GM19452 (cell line): Measurements from ENCODE around the gene AKT1S1.

Experiments used
- ATAC-seq: cut with Tn5 transposase; IDR thresholded peaks from one replicate; pipeline ENCODE4 v1.9.1; 2021; ENCODE audit not compliant: unreplicated experiment

AKT1S1 gene

GRCh38 chr19:49855676-49856573 lies 21.2 kb downstream of the AKT1S1 start:
- ATAC-seq, result no peak

DNA sequence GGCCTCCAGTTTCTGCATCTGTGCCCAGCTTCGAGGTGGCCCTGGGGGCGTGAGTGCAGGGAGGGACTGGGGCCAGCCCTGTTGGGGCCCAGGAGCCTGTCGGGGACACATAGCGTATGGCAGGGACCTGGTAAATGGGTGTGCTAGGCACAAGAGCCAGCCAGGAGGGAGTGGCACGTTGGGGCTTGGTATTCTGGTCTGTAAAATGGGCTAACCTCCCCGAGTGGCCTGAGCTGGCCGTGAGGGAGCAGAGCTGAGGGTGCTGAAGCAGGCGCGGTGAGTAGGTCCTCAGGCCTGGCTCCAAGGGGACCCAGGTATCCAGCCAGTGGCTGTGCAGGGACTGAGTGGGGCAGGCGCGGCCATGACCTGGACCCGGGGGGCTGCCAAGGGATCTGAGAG lies 21.9 kb downstream of the AKT1S1 start:
- ATAC-seq, result no peak

GRCh38 chr19:49854378-49855263 lies 22.5 kb downstream of the AKT1S1 start:
- no peak for ATAC-seq

DNA sequence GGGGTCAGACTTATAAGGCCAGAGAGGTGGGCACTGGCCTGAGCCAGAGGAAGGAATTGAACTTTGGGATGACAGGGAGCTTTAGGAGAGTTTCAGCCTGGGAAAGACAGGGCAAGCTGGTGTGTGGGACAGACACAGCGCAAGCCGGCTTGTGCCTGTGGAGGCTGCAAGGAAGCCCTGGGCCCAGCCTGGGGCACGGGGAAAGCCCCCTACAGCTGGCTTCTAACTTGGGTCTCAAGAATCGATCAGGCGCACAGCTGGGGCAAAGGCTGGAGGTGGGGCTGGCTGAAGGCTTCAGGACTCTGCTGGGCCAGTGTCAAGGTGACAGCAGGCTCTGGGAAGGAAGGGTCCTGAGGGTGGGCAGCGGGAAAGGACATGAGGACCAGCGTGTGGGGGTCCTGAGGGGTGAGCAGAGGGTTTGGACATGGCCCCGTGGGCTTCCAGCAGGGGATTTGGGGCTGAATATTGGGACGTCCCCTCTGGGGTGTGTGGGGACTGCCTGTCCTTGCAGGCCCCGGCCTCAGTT lies 23.2 kb downstream of the AKT1S1 start:
- no peak for ATAC-seq

- ATAC-seq, result no peak
Measured at GRCh38 chr19:49852631-49853126, 24.5 kb downstream of the AKT1S1 start.

DNA sequence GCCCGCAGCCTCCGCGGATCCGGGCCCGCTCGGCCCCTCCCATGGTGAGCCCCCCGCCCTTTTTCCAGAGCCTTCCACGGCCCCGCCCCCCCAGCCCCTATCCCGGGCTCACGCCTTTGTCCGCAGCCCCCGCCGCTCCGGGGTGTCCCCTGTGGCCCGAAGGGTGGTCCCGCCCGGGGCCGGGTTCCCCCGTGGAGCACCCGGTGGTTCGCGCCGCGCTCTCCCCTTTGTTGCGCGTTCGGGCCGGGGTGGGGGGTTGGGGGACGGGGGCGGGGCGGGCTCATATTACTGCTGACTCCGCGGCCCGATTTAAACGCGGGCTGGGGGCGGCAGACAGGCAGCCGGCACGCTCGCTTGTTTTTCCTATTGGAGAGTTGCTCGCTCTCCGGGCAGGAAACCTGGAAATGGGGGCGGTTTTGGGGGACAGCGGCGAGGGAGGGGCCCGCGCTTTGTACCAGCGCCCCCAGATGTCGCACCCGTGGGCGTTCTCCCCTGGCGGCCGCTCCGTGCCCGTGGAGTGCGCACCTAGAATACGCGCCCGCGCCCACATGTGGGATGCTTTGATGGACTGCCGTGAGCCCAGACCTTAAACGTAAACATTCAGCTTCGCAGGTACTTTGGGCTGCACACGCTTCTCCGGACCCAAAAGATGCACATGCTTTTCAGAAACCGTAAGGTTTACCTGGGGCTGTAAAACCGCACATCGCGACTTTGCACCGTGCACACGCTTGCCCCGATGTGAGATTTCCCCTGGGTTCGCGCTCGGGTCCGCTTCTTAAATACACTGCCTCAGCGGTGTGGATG lies 25.5 kb downstream of the AKT1S1 start:
- ATAC-seq, result no peak

GRCh38 chr19:49850487-49851342 lies 26.4 kb downstream of the AKT1S1 start, which contains the start of gene PTOV1:
TSS of gene PTOV1 (plus strand) at chr19:49851159.
- ATAC-seq, result peak; percentile 76

DNA sequence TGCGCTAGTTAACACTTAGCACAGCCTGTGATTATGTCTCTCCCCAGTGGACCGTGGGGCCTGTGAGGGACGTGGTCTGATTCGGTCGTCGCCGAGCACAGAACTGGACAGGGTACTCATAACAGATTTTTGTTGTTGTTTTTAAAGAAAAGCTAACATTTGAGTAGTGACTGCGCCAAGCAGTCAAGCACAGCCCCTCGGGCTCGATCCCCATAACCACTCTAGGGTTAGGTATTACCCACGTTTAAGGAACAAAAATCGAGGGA lies 27.0 kb downstream of the AKT1S1 start:
- ATAC-seq, result no peak

DNA sequence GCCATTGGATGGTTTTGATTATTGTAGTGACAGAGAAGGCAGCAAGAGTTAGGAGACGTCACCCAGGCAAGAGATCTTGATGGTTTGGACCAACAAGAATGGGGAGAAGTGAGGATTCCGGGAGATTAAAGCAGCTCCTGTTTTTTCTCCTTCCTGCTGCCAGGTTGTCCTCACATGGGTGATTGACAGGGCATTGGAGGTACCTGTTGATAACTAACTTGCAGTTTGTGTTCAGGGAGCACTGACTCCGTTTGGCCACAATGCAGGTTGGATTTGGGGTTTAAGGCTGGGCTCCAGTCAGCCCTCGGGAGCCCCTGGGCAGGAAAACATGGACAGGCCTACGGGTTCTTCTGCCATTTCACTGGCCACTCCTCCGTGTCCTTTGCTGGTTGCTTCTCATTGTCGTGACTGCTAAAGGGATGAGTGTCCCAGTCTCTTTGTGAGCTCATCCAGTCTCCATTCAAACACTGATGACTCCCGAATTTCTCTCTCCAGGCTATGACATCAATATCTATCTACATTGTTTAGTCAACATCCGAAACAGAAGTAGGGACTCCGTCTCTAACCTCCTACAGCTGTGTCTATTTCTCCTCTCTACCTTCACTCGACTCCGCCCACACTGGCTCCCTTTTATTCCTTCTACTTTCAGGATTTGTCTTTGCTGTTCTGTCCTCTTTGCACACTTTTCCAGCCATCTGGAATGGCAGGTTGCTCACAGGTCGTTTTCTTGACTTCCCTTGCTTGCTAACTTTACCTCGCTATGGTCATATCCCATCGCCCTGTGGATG lies 27.5 kb downstream of the AKT1S1 start:
- no peak for ATAC-seq

DNA sequence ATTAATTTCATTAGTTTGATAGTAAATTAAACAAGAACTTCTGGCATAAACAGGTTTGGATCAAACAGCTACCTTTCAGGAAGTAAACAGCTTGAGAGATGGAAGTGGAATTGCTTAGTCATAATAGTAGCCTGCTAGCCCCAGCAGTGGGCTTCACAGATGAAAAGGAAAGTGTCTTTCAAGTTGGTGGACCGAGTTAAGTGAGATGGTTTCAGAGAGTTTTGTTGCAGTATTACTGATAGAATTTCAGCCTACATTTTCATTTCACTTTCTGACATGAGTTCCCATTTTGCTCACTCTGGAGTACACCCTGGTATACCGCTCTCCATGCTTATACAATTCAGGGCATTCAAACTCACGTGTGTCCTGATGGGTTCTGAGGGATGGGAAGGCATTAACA lies 28.2 kb downstream of the AKT1S1 start:
- ATAC-seq, result no peak

DNA sequence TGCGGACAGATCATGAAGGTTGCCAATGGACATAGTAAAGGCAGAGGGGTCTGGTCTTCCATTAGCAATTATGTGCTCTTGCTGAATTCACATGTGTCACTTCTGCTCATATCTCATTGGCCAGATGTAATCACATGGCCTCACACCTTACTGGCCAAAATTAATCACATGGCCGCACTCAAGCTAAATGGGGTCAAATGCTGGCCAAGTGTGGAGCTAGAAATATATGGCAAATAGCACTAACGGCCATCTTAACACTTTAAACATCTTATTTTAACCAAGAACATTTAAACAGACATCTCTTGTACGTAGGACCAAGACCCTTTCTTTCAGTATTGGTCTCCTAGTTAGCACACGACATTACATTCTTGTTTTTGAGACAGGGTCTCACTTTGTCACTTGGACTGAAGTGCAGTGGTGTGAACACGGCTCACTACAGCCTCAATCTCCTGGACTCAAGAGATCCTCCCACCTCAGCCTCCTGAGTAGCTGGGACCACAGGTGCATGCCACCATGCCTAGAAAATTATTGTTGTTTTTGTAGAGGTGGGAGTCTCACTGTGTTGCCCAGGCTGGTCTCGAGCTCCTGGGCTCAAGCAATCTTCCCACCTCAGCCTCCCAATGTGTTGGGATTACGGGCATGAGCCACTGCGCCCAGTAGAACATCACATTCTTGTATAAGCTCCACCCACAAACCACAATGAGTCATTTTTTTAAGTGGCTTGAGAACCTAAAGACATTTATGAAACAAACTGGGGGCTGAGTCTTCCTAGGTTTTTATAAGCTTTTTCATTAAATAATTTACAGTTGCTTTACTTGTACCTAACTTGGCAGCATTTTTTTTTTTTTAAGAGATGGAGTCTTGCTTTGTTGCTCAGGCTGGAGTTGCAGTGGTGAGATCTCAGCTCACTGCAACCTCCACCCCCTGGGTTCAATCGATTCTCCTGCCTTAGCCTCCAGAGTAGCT lies 29.1 kb downstream of the AKT1S1 start:
- no peak for ATAC-seq

GRCh38 chr19:49846408-49846807 lies 30.7 kb downstream of the AKT1S1 start:
- ATAC-seq, result no peak

GRCh38 chr19:49845414-49845813 lies 31.7 kb downstream of the AKT1S1 start:
- no peak for ATAC-seq

DNA sequence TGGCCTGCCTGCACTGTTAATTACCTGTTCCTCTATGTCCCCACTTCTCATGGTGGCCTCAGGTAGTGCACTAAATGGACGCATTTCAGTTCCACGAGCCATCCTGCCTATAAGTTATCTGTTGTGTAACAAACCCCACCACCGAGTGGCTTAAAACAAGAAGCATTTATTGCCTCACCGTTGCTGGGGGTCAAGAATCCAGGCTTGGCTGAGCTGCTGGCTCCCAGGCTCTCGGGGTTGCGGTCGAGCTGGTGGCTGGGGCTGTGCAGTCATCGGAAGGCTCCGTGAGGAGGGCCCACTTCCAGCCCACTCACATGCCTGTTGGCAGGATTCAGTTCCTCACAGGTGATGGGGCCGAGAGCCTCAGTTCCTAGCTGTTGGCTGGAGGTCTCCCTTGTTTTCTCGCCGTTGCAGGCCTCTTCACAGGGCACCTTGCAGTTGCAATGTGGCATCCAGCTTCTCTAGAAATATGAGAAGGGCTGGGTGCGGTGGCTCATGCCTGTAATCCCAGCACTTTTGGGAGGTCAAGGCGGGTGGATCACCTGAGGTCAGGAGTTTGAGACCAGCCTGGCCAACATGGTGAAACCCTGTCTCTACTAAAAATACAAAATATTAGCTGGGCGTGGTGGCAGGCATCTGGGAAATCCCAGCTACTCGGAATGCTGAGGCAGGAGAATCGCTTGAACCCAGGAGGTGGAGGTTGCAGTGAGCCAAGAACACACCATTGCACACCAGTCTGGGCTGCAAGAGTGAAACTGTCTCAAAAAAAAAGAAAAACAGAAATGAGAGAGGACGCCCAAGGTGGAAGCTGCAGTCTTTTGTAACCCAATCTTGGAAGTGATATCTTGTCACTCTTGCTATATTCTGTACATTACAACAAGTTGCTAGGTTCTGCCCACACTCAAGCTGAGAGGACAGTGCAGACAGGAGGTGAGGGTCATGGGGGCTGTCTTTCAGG lies 32.7 kb downstream of the AKT1S1 start:
- ATAC-seq, result no peak

GRCh38 chr19:49843265-49843664 lies 33.9 kb downstream of the AKT1S1 start:
- ATAC-seq, result no peak

DNA sequence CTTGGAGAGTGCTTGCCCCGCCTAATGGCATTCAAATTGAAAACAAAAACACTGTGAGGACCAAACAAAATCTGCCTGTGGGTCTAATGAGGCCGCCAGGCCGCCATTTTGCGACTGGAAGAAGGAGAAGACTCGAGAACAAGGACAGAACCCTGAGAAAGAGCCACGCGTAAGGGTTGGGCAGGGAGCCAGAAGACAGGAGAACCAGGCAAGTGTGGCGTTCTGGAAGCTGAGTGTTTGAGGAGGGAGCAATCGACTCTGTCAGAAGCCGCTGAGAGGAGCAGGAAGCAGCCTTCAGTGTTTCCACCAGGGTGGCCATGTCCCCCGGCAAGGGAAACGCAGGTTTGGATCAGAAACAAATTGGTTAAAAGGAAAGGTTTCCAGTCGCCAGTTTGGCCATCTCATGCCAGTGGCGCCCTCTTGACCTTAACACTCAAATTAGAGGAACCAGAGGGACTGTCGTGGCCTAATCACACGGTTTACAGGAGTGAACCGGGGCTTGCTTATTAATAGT lies 36.4 kb downstream of the AKT1S1 start:
- no peak for ATAC-seq

- ATAC-seq, result no peak
Measured at GRCh38 chr19:49840321-49840720, 36.8 kb downstream of the AKT1S1 start.
